GM12878 (cell line): ENCODE data around the gene RGS11. TPM values are rescaled to one million over a fixed set of nuclear protein-coding genes. Genes with fewer than 3 reads are reported as not detected.

Source experiments
- CBFB ChIP-seq: IDR thresholded peaks from 2 replicates; pipeline ENCODE4 v1.6.1; 2016; ENCODE audit warnings: antibody characterized with exemption, low read depth
- CBX3 ChIP-seq: fragments of 200-600 bp; sonication (generic); IDR thresholded peaks from 2 replicates; pipeline ENCODE4 v1.6.1; 2016; ENCODE audit warnings: low read depth, borderline replicate concordance
- CBX5 ChIP-seq: sonication (generic); IDR thresholded peaks from 2 replicates; pipeline ENCODE4 v1.6.1; 2016; ENCODE audit warnings: low read depth, moderate library complexity, mild to moderate bottlenecking, inconsistent platforms
- ELK1 ChIP-seq: IDR thresholded peaks from 2 replicates; pipeline ENCODE4 v1.6.1; 2012; ENCODE audit warnings: low read depth, low read length, improper control_type of control experiment
- ESRRA ChIP-seq: IDR thresholded peaks from 2 replicates; pipeline ENCODE4 v1.6.1; 2012; ENCODE audit warnings: mild to moderate bottlenecking, low read length, improper control_type of control experiment
- EZH2 ChIP-seq: IDR thresholded peaks from 2 replicates; pipeline ENCODE4 v1.6.1; 2012; ENCODE audit warnings: low read depth, mild to moderate bottlenecking, control low read depth, inconsistent platforms, low read length, borderline replicate concordance; ENCODE audit not compliant: control insufficient read depth
- IKZF1 ChIP-seq: fragments of 450-650 bp; conservative IDR thresholded peaks from 2 replicates; pipeline ENCODE4 v1.6.1; 2017; ENCODE audit warnings: antibody characterized with exemption, mild to moderate bottlenecking
- JUND ChIP-seq: IDR thresholded peaks from 2 replicates; pipeline ENCODE4 v1.6.1; 2012; ENCODE audit warnings: low read depth, mild to moderate bottlenecking, low read length, improper control_type of control experiment, moderate library complexity
- KLF5 ChIP-seq: fragments of 450-650 bp; IDR thresholded peaks from 2 replicates; pipeline ENCODE4 v1.6.1; 2014; ENCODE audit warnings: mild to moderate bottlenecking; ENCODE audit not compliant: partially characterized antibody
- NR2C2 ChIP-seq: IDR thresholded peaks from 2 replicates; pipeline ENCODE4 v1.6.1; 2011; ENCODE audit warnings: borderline replicate concordance, low read depth; ENCODE audit not compliant: control insufficient read depth, insufficient read length
- POLR2AphosphoS5 ChIP-seq: IDR thresholded peaks from 2 replicates; pipeline ENCODE4 v1.6.1; 2011; ENCODE audit warnings: mild to moderate bottlenecking, low read length, inconsistent platforms
- RAD21 ChIP-seq: IDR thresholded peaks from 2 replicates; pipeline ENCODE4 v1.6.1; 2011; ENCODE audit warnings: mild to moderate bottlenecking, low read depth, low read length, moderate library complexity; ENCODE audit not compliant: insufficient read depth
- RB1 ChIP-seq: fragments of 450-650 bp; formaldehyde crosslinking; IDR thresholded peaks from 2 replicates; pipeline ENCODE4 v1.6.1; 2017; ENCODE audit warnings: mild to moderate bottlenecking, borderline replicate concordance
- SMAD5 ChIP-seq: IDR thresholded peaks from 2 replicates; pipeline ENCODE4 v1.6.1; 2016; ENCODE audit warnings: antibody characterized with exemption, low read depth
- SRF ChIP-seq, 2 experiments: IDR thresholded peaks; 2 replicates each; pipeline ENCODE4 v1.6.1; 2011; ENCODE audit warnings: low read depth in 2 of 2, low read length in 2 of 2, mild to moderate bottlenecking in 1 of 2, moderate library complexity in 1 of 2
- ZBTB33 ChIP-seq: fragments of 450-650 bp; IDR thresholded peaks from 2 replicates; pipeline ENCODE4 v1.6.1; 2017; ENCODE audit warnings: mild to moderate bottlenecking
- ZBTB4 ChIP-seq: fragments of 450-650 bp; formaldehyde crosslinking; IDR thresholded peaks from 2 replicates; pipeline ENCODE4 v1.4.0; 2022; ENCODE audit warnings: mild to moderate bottlenecking, moderate library complexity
- polyA plus RNA-seq, 11 experiments: library from polyadenylated mRNA; depleted of rRNA in 4 of 11; unstranded in 6 of 11; stranded (reverse) in 5 of 11; fragments of >200 nt; fragmentation: Nextera tagmentation in 4 of 11; fragmentation: Illumina TruSeq in 1 of 11; extraction: Ambion mirVana in 4 of 11; extraction: Trizol in 1 of 11; gene quantifications; 1 replicate in 1 of 11; 2 replicates in 10 of 11; pipeline versions ENCODE4 v1.2.1 to v1.2.3, GENCODE V29; 2011 to 2016; ENCODE audit warnings: inconsistent platforms in 2 of 11, missing spikeins in 2 of 11, low read depth in 1 of 11
- total RNA-seq, 4 experiments: library from RNA; depleted of rRNA in 3 of 4; stranded (reverse); fragments of >200 nt in 3 of 4; fragmentation: Illumina TruSeq in 1 of 4; extraction: Trizol in 1 of 4; gene quantifications; 2 replicates each; pipeline versions ENCODE4 v1.2.1 to v1.2.3, GENCODE V29; 2013 to 2021
- TF ChIP-seq, protein P1 (sequence below): fragments of 450-650 bp; IDR thresholded peaks from 2 replicates; pipeline ENCODE4 v1.6.1; 2017; ENCODE audit warnings: mild to moderate bottlenecking, low read depth, inconsistent platforms; ENCODE audit not compliant: poor library complexity, severe bottlenecking
- TF ChIP-seq, protein P2 (sequence below): IDR thresholded peaks from 2 replicates; pipeline ENCODE4 v1.6.1; 2011; ENCODE audit warnings: mild to moderate bottlenecking, low read depth, low read length, moderate library complexity; ENCODE audit not compliant: insufficient replicate concordance

Gene RGS11
- total and polyA plus RNA-seq, 10 of the 15 experiments (the other 5 are each of a cell fraction or from before 2014, with no cell fraction given): 0.04 TPM; not detected in 9

GRCh38 chr16:252366-253337 is 23.1 kb downstream of the RGS11 start (continued):
- TF ChIP-seq, protein P1, sequence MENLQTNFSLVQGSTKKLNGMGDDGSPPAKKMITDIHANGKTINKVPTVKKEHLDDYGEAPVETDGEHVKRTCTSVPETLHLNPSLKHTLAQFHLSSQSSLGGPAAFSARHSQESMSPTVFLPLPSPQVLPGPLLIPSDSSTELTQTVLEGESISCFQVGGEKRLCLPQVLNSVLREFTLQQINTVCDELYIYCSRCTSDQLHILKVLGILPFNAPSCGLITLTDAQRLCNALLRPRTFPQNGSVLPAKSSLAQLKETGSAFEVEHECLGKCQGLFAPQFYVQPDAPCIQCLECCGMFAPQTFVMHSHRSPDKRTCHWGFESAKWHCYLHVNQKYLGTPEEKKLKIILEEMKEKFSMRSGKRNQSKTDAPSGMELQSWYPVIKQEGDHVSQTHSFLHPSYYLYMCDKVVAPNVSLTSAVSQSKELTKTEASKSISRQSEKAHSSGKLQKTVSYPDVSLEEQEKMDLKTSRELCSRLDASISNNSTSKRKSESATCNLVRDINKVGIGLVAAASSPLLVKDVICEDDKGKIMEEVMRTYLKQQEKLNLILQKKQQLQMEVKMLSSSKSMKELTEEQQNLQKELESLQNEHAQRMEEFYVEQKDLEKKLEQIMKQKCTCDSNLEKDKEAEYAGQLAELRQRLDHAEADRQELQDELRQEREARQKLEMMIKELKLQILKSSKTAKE: peak; percentile 79
- TF ChIP-seq CBX5 (no peak), CBX3 (no peak), EZH2 (no peak), RAD21 (no peak), RB1 (no peak), CBFB (no peak), ELK1 (no peak), JUND (no peak), POLR2AphosphoS5 (no peak), SRF (IDR thresholded peaks at IDR 0.05; ENCODE audit: low read depth in 2 of 2, low read length in 2 of 2) (peak in 1 of 2 experiments; percentile 52; a peak in 1 of 4 replicates), KLF5 (no peak), ESRRA (no peak), ZBTB4 (CRISPR knock-in tag) (no peak), SMAD5 (no peak), ZBTB33 (no peak), NR2C2 (no peak), IKZF1 (peak; percentile 25; the same call in 1 of the 2 replicates)
- TF ChIP-seq, protein P2, sequence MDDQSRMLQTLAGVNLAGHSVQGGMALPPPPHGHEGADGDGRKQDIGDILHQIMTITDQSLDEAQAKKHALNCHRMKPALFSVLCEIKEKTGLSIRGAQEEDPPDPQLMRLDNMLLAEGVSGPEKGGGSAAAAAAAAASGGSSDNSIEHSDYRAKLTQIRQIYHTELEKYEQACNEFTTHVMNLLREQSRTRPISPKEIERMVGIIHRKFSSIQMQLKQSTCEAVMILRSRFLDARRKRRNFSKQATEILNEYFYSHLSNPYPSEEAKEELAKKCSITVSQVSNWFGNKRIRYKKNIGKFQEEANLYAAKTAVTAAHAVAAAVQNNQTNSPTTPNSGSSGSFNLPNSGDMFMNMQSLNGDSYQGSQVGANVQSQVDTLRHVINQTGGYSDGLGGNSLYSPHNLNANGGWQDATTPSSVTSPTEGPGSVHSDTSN: no peak
